Mesangial cell (primary cell): ENCODE data around the gene SPIN4. TPM values are rescaled to one million over a fixed set of nuclear protein-coding genes. Genes with fewer than 3 reads are reported as not detected.

Experiments
- total RNA-seq: library from RNA; depleted of rRNA; stranded (reverse); fragments of >200 nt; gene quantifications from 2 replicates; pipeline ENCODE4 v1.2.3, GENCODE V29; 2015

SPIN4 gene
- 2.4 and 4.1 TPM in 2 replicates for total RNA-seq

DNA sequence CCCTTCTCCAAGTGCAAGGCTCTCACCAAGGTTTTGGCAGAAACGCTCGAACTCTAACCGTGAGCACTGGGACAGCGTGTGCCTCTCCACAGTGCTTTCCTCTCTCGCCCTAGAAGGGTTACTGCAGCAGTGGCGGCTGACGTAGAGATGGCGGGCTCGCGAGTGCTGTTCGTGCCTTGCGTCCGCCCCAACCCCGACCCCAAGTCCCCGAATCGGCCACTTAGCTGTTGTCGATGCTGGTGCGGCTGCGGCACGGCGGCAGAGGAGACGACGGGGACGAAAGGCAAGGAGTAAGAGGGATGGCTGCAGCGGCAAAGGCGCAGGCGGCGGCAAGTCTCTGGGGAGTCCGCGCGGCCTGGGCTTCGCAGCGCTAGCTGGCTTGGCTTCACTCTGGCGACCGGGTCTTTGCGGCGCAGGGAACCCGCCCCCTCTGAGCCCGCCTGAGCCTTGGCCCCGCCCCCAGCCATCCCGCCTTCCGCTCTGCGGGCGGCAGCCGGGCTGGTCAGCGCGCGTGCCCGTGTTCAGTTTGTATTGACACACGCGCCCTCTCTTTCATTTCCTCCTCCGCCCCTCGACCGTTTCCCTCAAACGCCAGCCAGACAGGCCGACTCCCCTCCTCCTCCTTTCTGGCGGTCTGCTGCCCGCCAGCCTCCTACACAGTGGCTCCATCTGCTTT lies at the start of gene SPIN4:
Gene SPIN4 (minus strand): TSS at position 392 of the 676 bp plus-strand sequence. CDS start 513 bp downstream, outside the sequence.

